Inflammatory macrophage treated with lipopolysaccharide for 4 hours (primary cell): ENCODE results near the gene DDX41.
"Not testable (repeated sequence)": the region's sequence is repeated elsewhere in the genome, so short reads cannot be mapped to it uniquely, and the experiment has no call there.

Experiments
- DNase-seq: peaks from one replicate; pipeline ENCODE4 v3.0.0-alpha.2; 2020

Gene DDX41

GRCh38 chr5:177537389-177538361 is 20.9 kb upstream of the DDX41 start:
- DNase-seq: no peak

- no peak for DNase-seq
Measured at GRCh38 chr5:177536386-177536785, 19.6 kb upstream of the DDX41 start.

GRCh38 chr5:177535125-177535524 is 18.4 kb upstream of the DDX41 start:
- no peak for DNase-seq

- DNase-seq: not testable (repeated sequence)
Measured at GRCh38 chr5:177534433-177534832, 17.7 kb upstream of the DDX41 start.

GRCh38 chr5:177531209-177531940 is 14.6 kb upstream of the DDX41 start:
- DNase-seq: no peak

GRCh38 chr5:177530638-177531037 is 13.9 kb upstream of the DDX41 start:
- DNase-seq: no peak

GRCh38 chr5:177529247-177530203 is 12.8 kb upstream of the DDX41 start:
- no peak for DNase-seq

GRCh38 chr5:177528631-177529030 is 11.9 kb upstream of the DDX41 start:
- DNase-seq: no peak

GRCh38 chr5:177527595-177527994 is 10.8 kb upstream of the DDX41 start:
- DNase-seq: no peak

GRCh38 chr5:177526791-177527190 is 10.0 kb upstream of the DDX41 start:
- no peak for DNase-seq

GRCh38 chr5:177526191-177526590 is 9.4 kb upstream of the DDX41 start:
- no peak for DNase-seq

GRCh38 chr5:177524941-177525655 is 8.3 kb upstream of the DDX41 start:
- no peak for DNase-seq

- no peak for DNase-seq
Measured at GRCh38 chr5:177524539-177524900, 7.8 kb upstream of the DDX41 start.

- no peak for DNase-seq
Measured at GRCh38 chr5:177523711-177524538, 7.2 kb upstream of the DDX41 start.

- peak; percentile 5 for DNase-seq
Measured at GRCh38 chr5:177520916-177521513, 4.3 kb upstream of the DDX41 start.

- DNase-seq: no peak
Measured at GRCh38 chr5:177520271-177520670, 3.5 kb upstream of the DDX41 start.

- DNase-seq: no peak
Measured at GRCh38 chr5:177519463-177520235, 2.9 kb upstream of the DDX41 start.

- no peak for DNase-seq
Measured at GRCh38 chr5:177515580-177515979, 1.2 kb downstream of the DDX41 start.

GRCh38 chr5:177514541-177514940 is 2.2 kb downstream of the DDX41 start:
- no peak for DNase-seq

- DNase-seq: no peak
Measured at GRCh38 chr5:177513500-177513899, 3.3 kb downstream of the DDX41 start.
